ENCODE measurements around the gene PFKFB1.
"Not testable (repeated sequence)": the region's sequence is repeated elsewhere in the genome, so short reads cannot be mapped to it uniquely, and the experiment has no call there.

Gene PFKFB1

GRCh38 chrX:54991706-54992105, 2.3 kb downstream of the PFKFB1 start:
- FAIRE-seq = no peak

- not testable (repeated sequence) for FAIRE-seq
These were observed 10.7 kb downstream of the PFKFB1 start for GRCh38 chrX:54983306-54983705.

GRCh38 chrX:54980334-54980733, 13.7 kb downstream of the PFKFB1 start:
- FAIRE-seq = no peak

GRCh38 chrX:54979432-54979831, 14.6 kb downstream of the PFKFB1 start:
- no peak for FAIRE-seq

- no peak for FAIRE-seq
These were observed 15.5 kb downstream of the PFKFB1 start for GRCh38 chrX:54978448-54978847.

DNA sequence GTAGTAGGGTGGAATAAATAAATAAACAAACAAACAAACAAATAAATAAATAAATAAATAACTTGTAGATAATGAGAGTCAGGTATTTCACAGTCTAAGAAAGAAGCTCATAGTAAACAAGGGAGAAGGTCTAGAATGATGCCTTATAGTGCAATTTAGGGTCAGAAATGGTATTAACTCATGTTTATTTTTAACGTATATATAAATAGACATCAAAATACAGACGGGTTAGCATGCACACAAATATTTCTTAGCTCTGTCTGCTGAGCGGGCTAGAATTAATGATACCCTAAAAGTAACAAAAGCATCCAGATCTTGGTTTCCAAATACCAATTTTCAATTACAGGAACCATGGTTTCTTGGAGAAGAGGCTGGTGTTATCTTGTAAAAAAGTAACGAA, 16.6 kb downstream of the PFKFB1 start:
- no peak for FAIRE-seq

GRCh38 chrX:54964766-54965497, 29.1 kb downstream of the PFKFB1 start:
- FAIRE-seq = no peak

DNA sequence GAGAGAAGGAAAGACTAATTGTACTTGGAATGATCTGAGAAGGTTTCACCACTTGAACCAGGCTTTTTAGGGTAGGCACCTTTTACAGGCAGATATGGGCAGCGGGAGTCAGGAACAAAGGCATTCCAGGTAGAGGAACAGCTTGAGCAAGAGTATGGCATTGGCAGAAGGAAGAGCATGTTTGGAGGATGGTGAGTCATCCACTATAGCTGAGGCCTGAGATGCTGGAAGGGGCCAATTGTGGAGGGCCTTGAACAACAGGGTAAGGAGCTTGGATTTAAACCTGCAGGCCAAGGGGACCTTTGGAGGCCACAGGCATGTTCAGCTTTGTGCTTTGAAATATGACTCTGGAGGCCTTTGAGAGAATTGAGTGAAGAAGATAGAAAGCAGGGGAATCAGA, 32.2 kb downstream of the PFKFB1 start:
- FAIRE-seq = no peak

DNA sequence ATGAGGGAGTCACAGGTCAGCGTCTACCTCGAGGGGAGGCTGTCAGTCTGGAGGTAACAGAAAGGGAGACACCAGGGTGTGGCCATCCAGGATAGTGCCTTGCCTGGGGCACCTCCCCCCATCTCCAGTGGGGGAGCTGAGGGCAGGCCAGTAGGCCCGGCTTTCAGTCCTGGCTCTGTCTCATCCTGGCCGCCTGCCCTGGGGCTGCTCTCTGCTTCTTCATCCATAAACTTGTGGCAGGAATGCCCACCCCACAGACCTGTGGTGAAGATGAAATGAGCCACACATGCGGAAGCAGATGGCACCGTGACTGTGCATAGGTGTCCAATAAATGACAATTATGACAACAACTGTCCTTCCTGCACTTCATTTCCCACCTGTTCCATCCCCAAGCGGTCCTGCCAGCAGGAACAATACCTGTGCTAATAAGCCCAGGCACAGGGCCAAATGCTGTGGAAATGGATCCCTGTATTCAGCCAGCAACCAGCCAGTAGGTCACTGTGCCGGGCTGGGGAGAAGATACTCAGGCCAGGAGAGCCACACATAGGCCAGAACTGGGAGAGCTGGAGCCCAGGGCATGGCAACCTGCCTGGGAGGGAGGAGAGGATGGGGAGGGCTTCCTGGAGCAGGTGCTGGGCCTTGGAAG, 43.1 kb downstream of the PFKFB1 start:
- no peak for FAIRE-seq

GRCh38 chrX:54945224-54945623, 48.8 kb downstream of the PFKFB1 start:
- FAIRE-seq = no peak

GRCh38 chrX:54944816-54945215, 49.2 kb downstream of the PFKFB1 start:
- no peak for FAIRE-seq

DNA sequence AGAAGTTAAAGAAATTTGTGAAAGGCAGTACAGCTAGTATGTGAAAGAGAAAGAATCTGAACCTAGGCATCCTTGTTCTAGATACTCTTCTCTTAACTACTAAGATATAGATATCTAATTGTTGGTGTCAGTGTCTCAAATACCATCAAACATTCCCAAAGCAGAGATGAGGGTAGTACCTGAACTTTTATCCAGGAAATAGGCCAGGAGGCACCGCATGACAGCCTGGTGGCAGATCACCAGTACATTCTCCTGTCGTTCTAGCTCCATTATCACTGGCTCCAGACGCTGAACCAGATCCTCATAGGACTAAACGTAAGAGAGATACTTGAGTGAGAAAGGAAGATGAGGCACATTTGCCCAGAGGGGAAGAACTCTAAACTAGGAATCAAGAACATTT, 56.6 kb downstream of the PFKFB1 start:
- no peak for FAIRE-seq

DNA sequence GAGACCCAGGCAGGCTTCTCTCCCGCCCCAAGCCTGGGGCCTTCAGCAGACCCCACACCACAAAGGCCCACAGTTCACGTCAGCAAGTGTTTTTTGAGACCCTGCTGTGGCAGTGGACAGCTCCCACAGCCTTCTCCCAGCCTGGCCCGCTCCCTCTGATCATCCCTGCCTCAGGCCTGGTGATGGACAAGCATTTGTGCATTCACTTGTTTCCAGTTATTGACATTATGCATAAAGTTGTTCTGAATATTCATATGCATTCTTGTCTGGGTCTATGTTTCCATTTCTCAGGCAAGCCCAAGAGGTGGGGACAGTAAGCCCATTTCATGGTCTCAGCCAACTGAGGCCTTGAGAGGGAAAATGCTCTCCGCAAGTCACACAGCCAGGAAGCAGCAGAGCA, 58.7 kb downstream of the PFKFB1 start:
- FAIRE-seq = no peak

DNA sequence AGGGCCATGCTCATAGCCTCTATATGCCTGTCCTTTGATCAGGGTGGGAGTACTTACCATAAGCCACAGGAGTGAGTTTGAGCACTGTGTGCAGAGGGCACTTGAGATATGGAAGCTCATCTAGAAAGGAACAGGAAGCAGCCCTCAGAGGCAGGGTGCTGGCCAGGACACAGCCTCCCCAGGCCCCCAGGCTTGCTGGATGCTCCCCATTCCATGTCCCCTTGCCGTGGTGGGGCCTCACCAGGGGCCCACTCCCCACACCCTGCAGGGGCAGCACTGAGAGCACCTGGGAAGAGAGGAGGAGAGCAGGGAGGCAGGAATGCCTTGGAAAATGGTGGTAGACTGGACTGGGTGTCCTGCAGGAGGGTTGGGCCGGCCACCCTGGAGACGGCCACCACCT, 59.1 kb downstream of the PFKFB1 start:
- FAIRE-seq = no peak

DNA sequence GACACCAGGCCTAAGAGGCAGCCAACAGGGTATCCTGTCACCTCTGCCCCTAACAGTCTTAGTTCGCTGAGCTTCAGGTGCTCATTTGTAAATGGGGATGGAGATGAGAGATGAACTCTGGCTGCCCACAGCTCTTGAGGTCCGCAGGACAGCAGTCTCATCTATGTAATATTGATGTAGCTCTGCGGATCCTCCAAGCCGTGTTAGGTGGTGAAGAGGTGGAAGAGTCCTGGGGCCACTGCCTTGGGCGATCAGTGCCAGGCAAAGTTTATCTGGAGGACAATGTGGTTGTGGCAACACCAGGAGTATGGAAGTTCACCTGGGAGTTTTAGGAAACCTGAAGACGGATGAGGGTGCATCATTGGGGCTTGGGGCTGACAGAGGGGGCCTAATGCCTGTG, 59.9 kb downstream of the PFKFB1 start:
- FAIRE-seq = no peak

- FAIRE-seq = no peak
These were observed 60.7 kb downstream of the PFKFB1 start for GRCh38 chrX:54933150-54933826.

DNA sequence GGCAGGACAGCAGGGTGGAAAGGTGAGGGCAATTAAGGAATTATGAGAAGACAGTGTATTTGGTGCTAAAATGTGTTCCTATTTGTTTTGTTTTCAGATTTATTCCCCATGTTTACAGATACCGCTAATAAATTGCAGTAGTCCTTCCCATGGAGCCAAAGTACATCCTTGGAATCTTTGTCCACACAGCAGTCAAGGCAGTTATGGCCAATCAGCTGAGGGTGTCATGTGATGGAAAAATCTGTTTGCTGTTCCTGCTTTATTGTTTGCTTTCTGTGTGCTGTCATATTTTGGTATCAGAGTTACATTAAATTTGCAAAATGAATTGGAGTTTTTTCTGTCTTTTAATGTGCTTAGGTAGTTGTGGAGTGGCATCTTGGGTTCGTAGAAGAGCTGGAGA, 62.9 kb downstream of the PFKFB1 start:
- no peak for FAIRE-seq

- FAIRE-seq = no peak
These were observed 63.5 kb downstream of the PFKFB1 start for GRCh38 chrX:54930291-54931049.

DNA sequence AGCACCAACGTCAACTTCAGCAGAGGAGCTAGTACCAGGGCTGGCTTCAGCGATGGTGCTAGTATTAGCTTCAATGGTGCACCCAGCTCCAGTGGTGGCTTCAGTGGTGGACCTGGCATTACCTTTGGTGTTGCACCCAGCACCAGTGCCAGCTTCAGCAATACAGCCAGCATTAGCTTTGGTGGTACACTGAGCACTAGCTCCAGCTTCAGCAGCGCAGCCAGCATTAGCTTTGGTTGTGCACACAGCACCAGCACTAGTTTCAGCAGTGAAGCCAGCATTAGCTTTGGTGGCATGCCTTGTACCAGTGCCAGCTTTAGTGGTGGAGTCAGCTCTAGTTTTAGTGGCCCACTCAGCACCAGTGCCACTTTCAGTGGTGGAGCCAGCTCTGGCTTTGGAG, 65.1 kb downstream of the PFKFB1 start:
- FAIRE-seq = no peak

- no peak for FAIRE-seq
These were observed 67.0 kb downstream of the PFKFB1 start for GRCh38 chrX:54926978-54927377.

DNA sequence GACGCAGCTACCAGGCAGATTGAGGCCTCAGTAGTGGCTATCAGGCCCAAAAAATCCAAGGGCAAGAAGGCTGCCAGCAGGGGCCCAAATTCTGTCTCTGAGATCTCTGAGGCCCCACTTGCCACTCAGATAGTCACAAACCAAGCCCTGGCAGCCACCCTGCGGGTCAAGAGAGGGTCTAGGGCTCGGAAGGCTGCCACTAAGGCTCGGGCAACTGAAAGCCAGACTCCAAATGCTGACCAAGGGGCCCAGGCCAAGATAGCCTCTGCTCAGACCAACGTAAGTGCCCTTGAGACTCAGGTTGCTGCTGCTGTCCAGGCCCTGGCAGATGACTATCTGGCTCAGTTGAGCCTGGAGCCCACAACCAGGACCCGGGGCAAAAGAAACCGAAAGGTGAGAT, 70.6 kb downstream of the PFKFB1 start:
- no peak for FAIRE-seq

- no peak for FAIRE-seq
These were observed 71.4 kb downstream of the PFKFB1 start for GRCh38 chrX:54922547-54922946.

GRCh38 chrX:54921427-54922021, 72.5 kb downstream of the PFKFB1 start:
- FAIRE-seq = no peak
